Breast epithelium (tissue), 3 donors: ENCODE measurements around the gene PRRX1.

ENCODE experiments used
- POLR2A ChIP-seq: fragments of 450-650 bp; IDR thresholded peaks from one replicate; pipeline ENCODE4 v1.6.1; 2016; ENCODE audit warnings: antibody characterized with exemption, mild to moderate bottlenecking, moderate library complexity
- POLR2AphosphoS5 ChIP-seq, 3 donors: sonication (generic); formaldehyde crosslinking; IDR thresholded peaks; one replicate each; pipeline ENCODE4 v1.6.1; 2017; ENCODE audit warnings: antibody characterized with exemption in 3 of 3
- TF ChIP-seq, protein P1 (sequence below), 3 donors: fragments of 450-650 bp; IDR thresholded peaks; one replicate each; pipeline ENCODE4 v1.5.1; 2016 to 2017; ENCODE audit warnings: antibody characterized with exemption in 3 of 3, mild to moderate bottlenecking in 3 of 3, moderate library complexity in 3 of 3

DNA sequence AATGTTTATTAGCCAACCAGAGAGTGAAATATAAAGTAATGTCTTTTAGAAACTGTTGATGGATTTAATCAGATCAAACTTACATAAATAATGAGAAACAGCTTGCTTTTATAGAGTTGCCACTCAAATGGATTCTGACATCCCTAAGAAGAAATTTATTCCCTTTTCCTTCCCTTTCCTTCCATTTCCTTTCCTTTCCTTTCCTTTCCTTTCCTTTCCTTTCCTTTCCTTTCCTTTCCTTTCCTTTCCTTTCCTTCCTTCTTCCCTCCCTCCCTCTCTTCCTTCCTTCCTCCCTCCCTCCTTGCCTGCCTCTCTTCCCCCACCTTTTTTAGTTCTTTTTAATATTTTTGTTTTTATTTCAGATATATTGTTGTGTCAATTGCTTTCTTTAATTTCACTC lies 27.3 kb downstream of the PRRX1 start:
- TF ChIP-seq, protein P1, sequence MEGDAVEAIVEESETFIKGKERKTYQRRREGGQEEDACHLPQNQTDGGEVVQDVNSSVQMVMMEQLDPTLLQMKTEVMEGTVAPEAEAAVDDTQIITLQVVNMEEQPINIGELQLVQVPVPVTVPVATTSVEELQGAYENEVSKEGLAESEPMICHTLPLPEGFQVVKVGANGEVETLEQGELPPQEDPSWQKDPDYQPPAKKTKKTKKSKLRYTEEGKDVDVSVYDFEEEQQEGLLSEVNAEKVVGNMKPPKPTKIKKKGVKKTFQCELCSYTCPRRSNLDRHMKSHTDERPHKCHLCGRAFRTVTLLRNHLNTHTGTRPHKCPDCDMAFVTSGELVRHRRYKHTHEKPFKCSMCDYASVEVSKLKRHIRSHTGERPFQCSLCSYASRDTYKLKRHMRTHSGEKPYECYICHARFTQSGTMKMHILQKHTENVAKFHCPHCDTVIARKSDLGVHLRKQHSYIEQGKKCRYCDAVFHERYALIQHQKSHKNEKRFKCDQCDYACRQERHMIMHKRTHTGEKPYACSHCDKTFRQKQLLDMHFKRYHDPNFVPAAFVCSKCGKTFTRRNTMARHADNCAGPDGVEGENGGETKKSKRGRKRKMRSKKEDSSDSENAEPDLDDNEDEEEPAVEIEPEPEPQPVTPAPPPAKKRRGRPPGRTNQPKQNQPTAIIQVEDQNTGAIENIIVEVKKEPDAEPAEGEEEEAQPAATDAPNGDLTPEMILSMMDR (IDR thresholded peaks at IDR 0.05): no peak
- no peak for TF ChIP-seq POLR2AphosphoS5 (IDR thresholded peaks at IDR 0.05)
- no peak for TF ChIP-seq POLR2A
